K562 (cell line): Measurements from ENCODE around the gene ABCA3. TPM values are rescaled to one million over a fixed set of nuclear protein-coding genes. Genes with fewer than 3 reads are reported as not detected.
A peak's percentile ranks its signal among the peaks of the same experiment; 100 is the strongest.

ENCODE experiments used
- ATAC-seq: fragments of 200-7000 bp; cut with Tn5 transposase; 3 replicates; pipeline ENCODE4 v1.9.1; 2020; ENCODE audit warnings: moderate library complexity
- BruUV-seq: library from RNA; stranded (reverse); fragments of 400-500 nt; replicated peaks from 2 replicates; lab custom pipeline; 2021; lab: Mats Ljungman, UMichigan
- CTCF ChIA-PET: fragments of 300-600 bp; formaldehyde crosslinking; extraction: SDS; loops from one replicate; lab custom pipeline; 2021; ENCODE audit warnings: low intra/inter-chr PET ratio; lab: Yijun Ruan, JAX
- POLR2A ChIA-PET: fragments of 300-600, 350-650 bp; sonication (Branson Sonifier 250); formaldehyde crosslinking; extraction: SDS; loops from one replicate; lab custom pipeline; 2021; ENCODE audit warnings: antibody characterized with exemption, inconsistent platforms; lab: Yijun Ruan, JAX
- DNase-seq, 4 experiments: peaks; one replicate each; pipeline versions ENCODE4 v3.0.0 to v3.0.0-alpha.2; 2011 to 2018; ENCODE audit warnings: low spot score in 3 of 4, mixed read lengths in 3 of 4; ENCODE audit errors: extremely low read depth in 1 of 4
- FAIRE-seq: peaks from 2 replicates; lab custom pipeline; 2011; peaks lifted over from hg19 to GRCh38; lab: Jason Lieb, UNC
- H2AFZ ChIP-seq: 2 replicates; pipeline ENCODE4 v1.6.0; 2011; ENCODE audit warnings: low read depth, low read length, control low read depth, inconsistent platforms
- H3K27ac ChIP-seq: fragments of 200-600 bp; 3 replicates; pipeline ENCODE4 v1.8.0; 2011; ENCODE audit warnings: low read depth, mild to moderate bottlenecking, control low read depth, inconsistent platforms, low read length, moderate library complexity, mixed read lengths; ENCODE audit errors: extremely low read depth
- H3K27me3 ChIP-seq, 2 experiments: fragments of 300-600 bp in 1 of 2; 2 replicates in 1 of 2; 3 replicates in 1 of 2; pipeline versions ENCODE4 v1.6.0 to v1.8.0; 2011; ENCODE audit warnings: inconsistent platforms in 2 of 2, low read length in 2 of 2, mild to moderate bottlenecking in 1 of 2, mixed read lengths in 1 of 2, moderate library complexity in 1 of 2; ENCODE audit not compliant: control insufficient read depth in 2 of 2, insufficient read depth in 2 of 2
- H3K36me3 ChIP-seq: fragments of 300-600 bp; 3 replicates; pipeline ENCODE4 v1.8.0; 2011; ENCODE audit warnings: mild to moderate bottlenecking, low read length, inconsistent platforms; ENCODE audit not compliant: control insufficient read depth, insufficient read depth
- H3K4me1 ChIP-seq, 2 experiments: fragments of 200-600 bp in 1 of 2; replicated peaks in 1 of 2; 2 replicates in 1 of 2; 3 replicates in 1 of 2; pipeline versions ENCODE4 v1.5.1 to v1.8.0; 2011; ENCODE audit warnings: inconsistent platforms in 2 of 2, low read length in 2 of 2, mild to moderate bottlenecking in 1 of 2, mixed read lengths in 1 of 2, moderate library complexity in 1 of 2; ENCODE audit not compliant: control insufficient read depth in 2 of 2, insufficient read depth in 2 of 2
- H3K4me2 ChIP-seq: 2 replicates; pipeline ENCODE4 v1.6.1; 2011; ENCODE audit warnings: low read length, control low read depth, inconsistent platforms, mixed read lengths; ENCODE audit not compliant: insufficient read depth
- H3K4me3 ChIP-seq: fragments of 200-600 bp; sonication (generic), shearing (Covaris generic); 2 replicates; pipeline ENCODE4 v1.5.1; 2016; ENCODE audit warnings: control low read depth, inconsistent platforms
- H3K79me2 ChIP-seq: fragments of 200-600 bp; 3 replicates; pipeline ENCODE4 v1.8.0; 2011; ENCODE audit warnings: low read length, inconsistent platforms; ENCODE audit not compliant: control insufficient read depth, insufficient read depth
- H3K9ac ChIP-seq, 2 experiments: 2 replicates each; pipeline versions ENCODE4 v1.6.0 to v1.6.1; 2011; ENCODE audit warnings: low read depth in 2 of 2, low read length in 2 of 2, control low read depth in 1 of 2, inconsistent platforms in 1 of 2, mild to moderate bottlenecking in 1 of 2, mixed read lengths in 1 of 2; ENCODE audit not compliant: insufficient read depth in 1 of 2
- H3K9me1 ChIP-seq: one replicate; pipeline ENCODE4 v1.6.0; 2011; ENCODE audit warnings: inconsistent platforms, mild to moderate bottlenecking, low read length, moderate library complexity; ENCODE audit not compliant: control insufficient read depth, insufficient read depth
- H3K9me3 ChIP-seq: replicated peaks from 2 replicates; pipeline ENCODE4 v1.5.1; 2011; ENCODE audit warnings: low read depth, low read length, inconsistent platforms; ENCODE audit not compliant: control insufficient read depth, insufficient read depth
- H4K20me1 ChIP-seq: replicated peaks from 2 replicates; pipeline ENCODE4 v1.6.1; 2011; ENCODE audit warnings: low read length, inconsistent platforms, mixed read lengths; ENCODE audit not compliant: control insufficient read depth, insufficient read depth
- C11orf30 ChIP-seq: fragments of 450-650 bp; IDR thresholded peaks from 2 replicates; pipeline ENCODE4 v1.6.1; 2016; ENCODE audit warnings: low read depth, mild to moderate bottlenecking
- CBFA2T3 ChIP-seq: fragments of 450-650 bp; IDR thresholded peaks from 2 replicates; pipeline ENCODE4 v1.6.1; 2017
- FOS ChIP-seq: IDR thresholded peaks from 3 replicates; pipeline ENCODE4 v1.6.1; 2011; ENCODE audit not compliant: insufficient read length; ENCODE audit errors: extremely low read depth
- HDAC3 ChIP-seq: fragments of 450-650 bp; IDR thresholded peaks from 2 replicates; pipeline ENCODE4 v1.6.1; 2018; ENCODE audit warnings: borderline replicate concordance, mild to moderate bottlenecking, moderate library complexity; ENCODE audit not compliant: partially characterized antibody
- KLF10 ChIP-seq: fragments of 250-450 bp; sonication (Bioruptor Pico); IDR thresholded peaks from 2 replicates; pipeline ENCODE4 v1.6.1; 2021; ENCODE audit warnings: matching md5 sums
- MAFG ChIP-seq: fragments of 450-650 bp; conservative IDR thresholded peaks from 2 replicates; pipeline ENCODE4 v1.6.1; 2016; ENCODE audit warnings: missing genetic modification characterization, missing compliant biosample characterization
- PRPF4 ChIP-seq: fragments of 200-400 bp; formaldehyde crosslinking; IDR thresholded peaks from one replicate; pipeline ENCODE4 v1.6.1; 2017; ENCODE audit warnings: low read length, low read depth, mild to moderate bottlenecking; ENCODE audit not compliant: insufficient read depth, poor library complexity, severe bottlenecking
- WHSC1 ChIP-seq: IDR thresholded peaks from one replicate; pipeline ENCODE4 v1.6.1; 2012; ENCODE audit warnings: low read length, control low read depth, inconsistent platforms
- ZMIZ1 ChIP-seq, 2 experiments: fragments of 150-350 bp in 1 of 2; IDR thresholded peaks; 2 replicates each; pipeline ENCODE4 v1.6.1; 2012 to 2016; ENCODE audit warnings: low read depth in 2 of 2, low read length in 2 of 2, mild to moderate bottlenecking in 1 of 2, moderate library complexity in 1 of 2
- ZNF133 ChIP-seq: fragments of 250-450 bp; sonication (Bioruptor Pico); IDR thresholded peaks from 2 replicates; pipeline ENCODE4 v1.4.0; 2020; ENCODE audit warnings: mild to moderate bottlenecking
- ZNF263 ChIP-seq: sonication (generic); formaldehyde crosslinking; IDR thresholded peaks from 2 replicates; pipeline ENCODE4 v1.8.0; 2022; ENCODE audit warnings: mild to moderate bottlenecking, missing genetic modification reagents, borderline replicate concordance
- ZNF274 ChIP-seq: IDR thresholded peaks from 2 replicates; pipeline ENCODE4 v1.6.1; 2011; ENCODE audit warnings: low read depth, mild to moderate bottlenecking, low read length, moderate library complexity, borderline replicate concordance
- ZNF316 ChIP-seq: fragments of 450-650 bp; IDR thresholded peaks from 2 replicates; pipeline ENCODE4 v1.6.1; 2016
- WGBS: fragments of 100-300 bp; shearing (Covaris generic); methylation state at CpG from one replicate; pipeline ENCODE4 v1.1.6; 2016; ENCODE audit warnings: low coverage, mixed read lengths; ENCODE audit not compliant: insufficient coverage; ENCODE audit errors: missing lambda C conversion rate; 5-methylcytosine and 5-hydroxymethylcytosine counted together
- in situ Hi-C: fragments of 300-500 bp; cut with MboI; formaldehyde crosslinking; loops from 4 replicates; pipeline ENCODE4 v1.15.0; 2018; ENCODE audit warnings: inconsistent platforms, mixed read lengths
- intact Hi-C: fragments of 100-400 bp; cut with micrococcal nuclease; formaldehyde crosslinking; loops from 2 replicates; pipeline ENCODE4 v1.14.2; 2022
- polyA plus RNA-seq, 8 experiments: library from polyadenylated mRNA; depleted of rRNA in 4 of 8; stranded (reverse) in 5 of 8; unstranded in 3 of 8; fragments of >200 nt; fragmentation: Nextera tagmentation in 2 of 8; fragmentation: Illumina TruSeq in 1 of 8; extraction: Ambion mirVana in 2 of 8; extraction: Trizol in 1 of 8; gene quantifications; 2 replicates each; pipeline versions ENCODE4 v1.2.1 to v1.2.3, GENCODE V29; 2011 to 2014; ENCODE audit warnings: inconsistent platforms in 1 of 8, missing spikeins in 1 of 8
- total RNA-seq, 7 experiments: library from RNA; depleted of rRNA in 6 of 7; stranded (reverse); fragments of >200 nt in 6 of 7; fragmentation: Illumina TruSeq in 2 of 7; extraction: Trizol in 2 of 7; gene quantifications; 2 replicates each; pipeline versions ENCODE4 v1.2.1 to v1.2.3, GENCODE V29; 2011 to 2021; ENCODE audit warnings: low replicate concordance in 1 of 7
- TF ChIP-seq, protein P1 (sequence below): fragments of 250-450 bp; sonication (Bioruptor Pico); IDR thresholded peaks from 2 replicates; pipeline ENCODE4 v1.6.1; 2021; ENCODE audit warnings: mild to moderate bottlenecking

ABCA3 gene
- total and polyA plus RNA-seq, 9 of the 15 experiments (the other 6 are each of a cell fraction or from before 2014, with no cell fraction given) = 0.66 to 23.7 (median 6.9) TPM

DNA sequence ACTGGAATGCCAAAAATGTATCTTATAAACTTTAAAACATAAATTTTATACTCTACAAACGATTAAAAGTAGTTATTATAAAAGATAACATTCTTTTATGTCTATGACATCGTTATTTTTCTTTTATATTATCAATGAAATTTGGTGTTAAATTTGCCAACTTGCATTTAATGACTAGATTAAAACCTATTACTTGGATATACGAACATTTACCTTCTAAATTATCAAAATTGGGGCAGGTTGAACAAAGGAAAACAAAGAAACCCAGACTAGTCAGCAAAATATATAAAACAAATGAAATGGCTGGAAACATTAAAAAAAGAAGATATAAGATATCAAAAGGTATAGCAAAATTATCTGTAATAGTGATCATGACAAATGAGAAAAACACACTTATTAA lies 34.1 kb upstream of the ABCA3 start:
- ChIA-PET CTCF (no interaction called here), POLR2A (interaction anchor here (0.6 kb wide), 1 partner anchor 171 kb away, joined by 3 read pairs; no protein-coding TSS in a partner anchor)
- no peak for FAIRE-seq
- H2AFZ ChIP-seq = no peak overlapping the region
- H3K27me3 ChIP-seq = peaks cover 2 to 8% of the 10 kb centered on the region in 2 experiments; a peak in 3 of 5 replicates
- in situ Hi-C loops (no loop called here), intact Hi-C loops (no loop called here)
- no peaks in the 10 kb centered on the region for H3K9me3 ChIP-seq
- no peak overlapping the region for H3K27ac ChIP-seq
- no peak overlapping the region for H3K9ac ChIP-seq
- no peaks in the 10 kb centered on the region for H3K36me3 ChIP-seq
- BruUV-seq = no TSS peak
- WGBS = 3% methylated on average over 3 of the region's 3 CpGs
- no peak for ATAC-seq
- H3K4me2 ChIP-seq = no peak overlapping the region
- H3K9me1 ChIP-seq = no peaks in the 10 kb centered on the region
- no peaks in the 10 kb centered on the region for H3K79me2 ChIP-seq
- no peak for TF ChIP-seq ZNF274
- no peak for TF ChIP-seq HDAC3
- no peak for TF ChIP-seq CBFA2T3
- TF ChIP-seq FOS = no peak
- peak; percentile 79 for TF ChIP-seq ZNF316
- no peak for TF ChIP-seq ZNF263 (CRISPR knock-in tag)
- TF ChIP-seq C11orf30 = peak; percentile 71
- TF ChIP-seq MAFG (tag) = peak; percentile 46
- DNase-seq = no peak
- H3K4me3 ChIP-seq = no peak overlapping the region
- no peaks in the 10 kb centered on the region for H4K20me1 ChIP-seq
- no peaks in the 10 kb centered on the region for H3K4me1 ChIP-seq

- no peak overlapping the region for H3K27ac ChIP-seq
- H4K20me1 ChIP-seq = no peaks in the 10 kb centered on the region
- POLR2A ChIA-PET = no interaction called here
- no peak for FAIRE-seq
- in situ Hi-C loops = no loop called here
- H3K79me2 ChIP-seq = no peaks in the 10 kb centered on the region
- H2AFZ ChIP-seq = no peak overlapping the region
- no peak overlapping the region for H3K4me2 ChIP-seq
- H3K27me3 ChIP-seq = peaks cover 5 to 14% of the 10 kb centered on the region in 2 experiments; a peak in 4 of 5 replicates
- no TSS peak for BruUV-seq
- H3K36me3 ChIP-seq = no peaks in the 10 kb centered on the region
- H3K9me1 ChIP-seq = no peaks in the 10 kb centered on the region
- WGBS = 9% methylated on average over 4 of the region's 4 CpGs
- H3K4me3 ChIP-seq = no peak overlapping the region
- no peak for DNase-seq
- H3K9me3 ChIP-seq = no peaks in the 10 kb centered on the region
- CTCF ChIA-PET = no interaction called here
- H3K9ac ChIP-seq = no peak overlapping the region
- intact Hi-C loops = no loop called here
- no peaks in the 10 kb centered on the region for H3K4me1 ChIP-seq
- ATAC-seq = no peak
- TF ChIP-seq ZMIZ1 (IDR thresholded peaks at IDR 0.05; ENCODE audit: low read depth in 2 of 2, low read length in 2 of 2) = no peak
- no peak for TF ChIP-seq WHSC1
- TF ChIP-seq ZNF133 (CRISPR knock-in tag) = no peak
- TF ChIP-seq KLF10 (CRISPR knock-in tag) = no peak
- TF ChIP-seq, protein P1, sequence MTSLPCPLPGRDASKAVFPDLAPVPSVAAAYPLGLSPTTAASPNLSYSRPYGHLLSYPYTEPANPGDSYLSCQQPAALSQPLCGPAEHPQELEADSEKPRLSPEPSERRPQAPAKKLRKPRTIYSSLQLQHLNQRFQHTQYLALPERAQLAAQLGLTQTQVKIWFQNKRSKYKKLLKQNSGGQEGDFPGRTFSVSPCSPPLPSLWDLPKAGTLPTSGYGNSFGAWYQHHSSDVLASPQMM (CRISPR knock-in tag) = no peak
- TF ChIP-seq PRPF4 = no peak
These were observed 32.6 kb upstream of the ABCA3 start for GRCh38 chr16:2373176-2373575.
